HG03432 (cell line): Measurements from ENCODE around the gene SLC38A9.
A peak's percentile ranks its signal among the peaks of the same experiment; 100 is the strongest.
"Not testable (repeated sequence)": the region's sequence is repeated elsewhere in the genome, so short reads cannot be mapped to it uniquely, and the experiment has no call there.

ENCODE experiments used
- ATAC-seq: cut with Tn5 transposase; IDR thresholded peaks from one replicate; pipeline ENCODE4 v1.9.1; 2021; ENCODE audit warnings: mild to moderate bottlenecking, moderate library complexity; ENCODE audit not compliant: unreplicated experiment

Gene SLC38A9

GRCh38 chr5:55712023-55712859, at the start of gene SLC38A9:
SLC38A9 (minus strand) TSS chr5:55712324; CDS start chr5:55697958, 14,366 bp downstream.
- peak; percentile 100 for ATAC-seq

- not testable (repeated sequence) for ATAC-seq
These were observed 49.6 kb upstream of the SLC38A9 start for GRCh38 chr5:55761721-55762120.

- no peak for ATAC-seq
These were observed 46.6 kb upstream of the SLC38A9 start for GRCh38 chr5:55758714-55759113.

- no peak for ATAC-seq
These were observed 46.1 kb upstream of the SLC38A9 start for GRCh38 chr5:55758231-55758630.

GRCh38 chr5:55750499-55750898, 38.4 kb upstream of the SLC38A9 start:
- ATAC-seq = no peak

GRCh38 chr5:55750063-55750462, 37.9 kb upstream of the SLC38A9 start:
- no peak for ATAC-seq

- no peak for ATAC-seq
These were observed 37.3 kb upstream of the SLC38A9 start for GRCh38 chr5:55749387-55749786.

GRCh38 chr5:55747778-55748318, 35.7 kb upstream of the SLC38A9 start:
- no peak for ATAC-seq

- no peak for ATAC-seq
These were observed 30.7 kb upstream of the SLC38A9 start for GRCh38 chr5:55742778-55743177.

- no peak for ATAC-seq
These were observed 25.7 kb upstream of the SLC38A9 start, which contains the start of gene DDX4 for GRCh38 chr5:55737793-55738192. DDX4 (plus strand) TSS chr5:55738061; CDS start chr5:55738964, 903 bp downstream.

GRCh38 chr5:55734658-55735057, 22.5 kb upstream of the SLC38A9 start:
- ATAC-seq = no peak

- no peak for ATAC-seq
These were observed 20.5 kb upstream of the SLC38A9 start for GRCh38 chr5:55732585-55732984.

GRCh38 chr5:55731848-55732247, 19.7 kb upstream of the SLC38A9 start:
- no peak for ATAC-seq

GRCh38 chr5:55724281-55724680, 12.2 kb upstream of the SLC38A9 start:
- ATAC-seq = no peak

- no peak for ATAC-seq
These were observed 8.1 kb upstream of the SLC38A9 start for GRCh38 chr5:55720188-55720703.

GRCh38 chr5:55719026-55719425, 6.9 kb upstream of the SLC38A9 start:
- not testable (repeated sequence) for ATAC-seq

- ATAC-seq = no peak
These were observed 3.5 kb upstream of the SLC38A9 start for GRCh38 chr5:55715519-55716078.

GRCh38 chr5:55714749-55715148, 2.6 kb upstream of the SLC38A9 start:
- no peak for ATAC-seq

- no peak for ATAC-seq
These were observed 2.2 kb upstream of the SLC38A9 start for GRCh38 chr5:55714339-55714738.

- no peak for ATAC-seq
These were observed 1.7 kb upstream of the SLC38A9 start for GRCh38 chr5:55713871-55714270.

GRCh38 chr5:55711507-55712022, 559 bp downstream of the SLC38A9 start:
- ATAC-seq = no peak

GRCh38 chr5:55708732-55709131, 3.4 kb downstream of the SLC38A9 start:
- no peak for ATAC-seq
